NCI-H2107 treated with DMSO at 0.1 percent for 48 hours (cell line): ENCODE results near the gene CDC42EP2.

Experiments used
- DNase-seq: peaks from one replicate; lab custom pipeline; 2025; ENCODE audit not compliant: unreplicated experiment; lab: John Stamatoyannopoulos, UW

Gene CDC42EP2

GRCh38 chr11:65355013-65355775 lies 40.5 kb downstream of the CDC42EP2 start:
- DNase-seq: peak; percentile 72

GRCh38 chr11:65355776-65356393 lies 41.2 kb downstream of the CDC42EP2 start:
- DNase-seq: no peak

GRCh38 chr11:65356394-65356972 lies 41.8 kb downstream of the CDC42EP2 start:
- DNase-seq: no peak

- DNase-seq: no peak
Observed at GRCh38 chr11:65357856-65358356, 43.2 kb downstream of the CDC42EP2 start.

- DNase-seq: no peak
Observed at GRCh38 chr11:65362320-65362931, 47.8 kb downstream of the CDC42EP2 start.

- no peak for DNase-seq
Observed at GRCh38 chr11:65362966-65363365, 48.3 kb downstream of the CDC42EP2 start.

GRCh38 chr11:65363770-65364169 lies 49.1 kb downstream of the CDC42EP2 start:
- peak; percentile 45 for DNase-seq

GRCh38 chr11:65366340-65366773 lies 51.7 kb downstream of the CDC42EP2 start:
- DNase-seq: peak; percentile 89

- no peak for DNase-seq
Observed at GRCh38 chr11:65370659-65371049, 56.0 kb downstream of the CDC42EP2 start.
